Retinal pigment epithelial cell (primary cell): ENCODE results near the gene TBC1D8.

Source experiments
- DNase-seq: peaks from one replicate; pipeline ENCODE4 v3.0.0-alpha.2; 2010; ENCODE audit warnings: low read depth
- H3K4me3 ChIP-seq: 2 replicates; pipeline ENCODE4 v1.5.1; 2011; ENCODE audit warnings: mild to moderate bottlenecking, low read length, control low read depth, moderate library complexity
- CTCF ChIP-seq: conservative IDR thresholded peaks from 2 replicates; pipeline ENCODE4 v1.5.1; 2011; ENCODE audit warnings: low read depth, low read length, control low read depth, inconsistent platforms

Gene TBC1D8

GRCh38 chr2:101124643-101125366 is 26.4 kb downstream of the TBC1D8 start:
- no peak for TF ChIP-seq CTCF
- H3K4me3 ChIP-seq = no peak overlapping the region
- peak; percentile 62 for DNase-seq

- H3K4me3 ChIP-seq = no peak overlapping the region
- DNase-seq = no peak
- no peak for TF ChIP-seq CTCF
These were observed 27.2 kb downstream of the TBC1D8 start for GRCh38 chr2:101123795-101124471.

GRCh38 chr2:101121174-101121573 is 30.0 kb downstream of the TBC1D8 start:
- no peak for TF ChIP-seq CTCF
- no peak for DNase-seq
- no peak overlapping the region for H3K4me3 ChIP-seq

GRCh38 chr2:101120124-101120996 is 30.8 kb downstream of the TBC1D8 start:
- DNase-seq = peak; percentile 73
- TF ChIP-seq CTCF = no peak
- H3K4me3 ChIP-seq = no peak overlapping the region

- peak; percentile 14 for DNase-seq
- H3K4me3 ChIP-seq = no peak overlapping the region
- TF ChIP-seq CTCF = no peak
These were observed 31.8 kb downstream of the TBC1D8 start for GRCh38 chr2:101119431-101119830.

- no peak overlapping the region for H3K4me3 ChIP-seq
- no peak for DNase-seq
- TF ChIP-seq CTCF = no peak
These were observed 34.2 kb downstream of the TBC1D8 start for GRCh38 chr2:101116841-101117552.
